Effector memory CD4-positive, alpha-beta T cell (primary cell): ENCODE data around the gene ZFHX2.

Experiments
- DNase-seq, 3 donors: peaks; one replicate each; pipeline ENCODE4 v3.0.0-alpha.2; 2020
- H3K27ac ChIP-seq: 2 replicates; pipeline ENCODE4 v1.7.0; 2013; ENCODE audit warnings: mild to moderate bottlenecking, low read length, moderate library complexity; ENCODE audit not compliant: insufficient read depth, poor library complexity, severe bottlenecking
- H3K27me3 ChIP-seq: replicated peaks from 2 replicates; pipeline ENCODE4 v1.7.0; 2013; ENCODE audit warnings: mild to moderate bottlenecking, low read length; ENCODE audit not compliant: insufficient read depth, control insufficient read depth, poor library complexity, severe bottlenecking
- H3K36me3 ChIP-seq: 2 replicates; pipeline ENCODE4 v1.7.0; 2013; ENCODE audit warnings: mild to moderate bottlenecking, low read length, moderate library complexity; ENCODE audit not compliant: control insufficient read depth, insufficient read depth
- H3K4me1 ChIP-seq: 2 replicates; pipeline ENCODE4 v1.7.0; 2013; ENCODE audit warnings: low read length, mild to moderate bottlenecking; ENCODE audit not compliant: control insufficient read depth, insufficient read depth, poor library complexity, severe bottlenecking
- H3K4me3 ChIP-seq: 2 replicates; pipeline ENCODE4 v1.7.0; 2013; ENCODE audit warnings: low read length, low read depth, mild to moderate bottlenecking; ENCODE audit not compliant: insufficient read depth, poor library complexity, severe bottlenecking
- H3K9me3 ChIP-seq: 2 replicates; pipeline ENCODE4 v1.7.0; 2013; ENCODE audit warnings: mild to moderate bottlenecking, low read length, moderate library complexity; ENCODE audit not compliant: control insufficient read depth

ZFHX2 gene

GRCh38 chr14:23531391-23531790 lies 20.2 kb downstream of the ZFHX2 start:
- H3K4me3 ChIP-seq, result no peak overlapping the region
- H3K9me3 ChIP-seq, result no peaks in the 10 kb centered on the region
- no peak for DNase-seq
- no peak overlapping the region for H3K27ac ChIP-seq
- no peaks in the 10 kb centered on the region for H3K4me1 ChIP-seq
- H3K36me3 ChIP-seq, result no peaks in the 10 kb centered on the region
- H3K27me3 ChIP-seq, result no peaks in the 10 kb centered on the region

GRCh38 chr14:23530375-23531055 lies 21.1 kb downstream of the ZFHX2 start:
- Histone ChIP-seq H3K36me3 (no peaks in the 10 kb centered on the region), H3K4me3 (no peak overlapping the region)
- DNase-seq, result no peak

GRCh38 chr14:23529016-23529415 lies 22.5 kb downstream of the ZFHX2 start:
- H3K4me1 ChIP-seq, result no peaks in the 10 kb centered on the region
- H3K9me3 ChIP-seq, result no peaks in the 10 kb centered on the region
- no peak for DNase-seq
- H3K4me3 ChIP-seq, result no peak overlapping the region
- H3K36me3 ChIP-seq, result no peaks in the 10 kb centered on the region
- no peak overlapping the region for H3K27ac ChIP-seq
- no peaks in the 10 kb centered on the region for H3K27me3 ChIP-seq

More at GRCh38 chr14:23530375-23531055, 21.1 kb downstream of the ZFHX2 start:
- Histone ChIP-seq H3K27ac (no peak overlapping the region), H3K27me3 (no peaks in the 10 kb centered on the region), H3K9me3 (no peaks in the 10 kb centered on the region), H3K4me1 (no peaks in the 10 kb centered on the region)

GRCh38 chr14:23528555-23528954 lies 23.0 kb downstream of the ZFHX2 start:
- Histone ChIP-seq H3K27me3 (no peaks in the 10 kb centered on the region), H3K4me3 (no peak overlapping the region), H3K4me1 (no peaks in the 10 kb centered on the region), H3K27ac (no peak overlapping the region), H3K9me3 (no peaks in the 10 kb centered on the region), H3K36me3 (no peaks in the 10 kb centered on the region)
- no peak for DNase-seq

- no peaks in the 10 kb centered on the region for H3K4me1 ChIP-seq
- DNase-seq, result no peak
- no peaks in the 10 kb centered on the region for H3K27me3 ChIP-seq
- no peak overlapping the region for H3K4me3 ChIP-seq
- no peaks in the 10 kb centered on the region for H3K9me3 ChIP-seq
- no peaks in the 10 kb centered on the region for H3K36me3 ChIP-seq
- H3K27ac ChIP-seq, result no peak overlapping the region
Observed at GRCh38 chr14:23525611-23526010, 26.0 kb downstream of the ZFHX2 start.

- Histone ChIP-seq H3K27me3 (no peaks in the 10 kb centered on the region), H3K36me3 (no peaks in the 10 kb centered on the region), H3K27ac (no peak overlapping the region), H3K9me3 (no peaks in the 10 kb centered on the region), H3K4me1 (no peaks in the 10 kb centered on the region), H3K4me3 (no peak overlapping the region)
- DNase-seq, result no peak
Observed at GRCh38 chr14:23524954-23525353, 26.6 kb downstream of the ZFHX2 start.

- Histone ChIP-seq H3K9me3 (no peaks in the 10 kb centered on the region), H3K4me1 (no peaks in the 10 kb centered on the region), H3K27ac (no peak overlapping the region), H3K27me3 (no peaks in the 10 kb centered on the region), H3K4me3 (no peak overlapping the region), H3K36me3 (no peaks in the 10 kb centered on the region)
- DNase-seq, result no peak
Observed at GRCh38 chr14:23523229-23524016, 28.1 kb downstream of the ZFHX2 start.

GRCh38 chr14:23522643-23523198 lies 28.8 kb downstream of the ZFHX2 start:
- no peaks in the 10 kb centered on the region for H3K9me3 ChIP-seq
- no peak overlapping the region for H3K4me3 ChIP-seq
- H3K36me3 ChIP-seq, result no peaks in the 10 kb centered on the region
- no peak overlapping the region for H3K27ac ChIP-seq
- no peaks in the 10 kb centered on the region for H3K27me3 ChIP-seq
- no peak for DNase-seq
- no peaks in the 10 kb centered on the region for H3K4me1 ChIP-seq

- no peak for DNase-seq
- Histone ChIP-seq H3K4me1 (no peaks in the 10 kb centered on the region), H3K4me3 (no peak overlapping the region), H3K27ac (no peak overlapping the region), H3K27me3 (no peaks in the 10 kb centered on the region), H3K9me3 (no peaks in the 10 kb centered on the region), H3K36me3 (no peaks in the 10 kb centered on the region)
Observed at GRCh38 chr14:23521785-23522640, 29.6 kb downstream of the ZFHX2 start.
